GM21367 (cell line): ENCODE data around the gene NANOS2.
"Not testable (repeated sequence)": the region's sequence is repeated elsewhere in the genome, so short reads cannot be mapped to it uniquely, and the experiment has no call there.

Source experiments
- ATAC-seq: cut with Tn5 transposase; IDR thresholded peaks from one replicate; pipeline ENCODE4 v1.9.1; 2021; ENCODE audit not compliant: unreplicated experiment

The NANOS2 gene

DNA sequence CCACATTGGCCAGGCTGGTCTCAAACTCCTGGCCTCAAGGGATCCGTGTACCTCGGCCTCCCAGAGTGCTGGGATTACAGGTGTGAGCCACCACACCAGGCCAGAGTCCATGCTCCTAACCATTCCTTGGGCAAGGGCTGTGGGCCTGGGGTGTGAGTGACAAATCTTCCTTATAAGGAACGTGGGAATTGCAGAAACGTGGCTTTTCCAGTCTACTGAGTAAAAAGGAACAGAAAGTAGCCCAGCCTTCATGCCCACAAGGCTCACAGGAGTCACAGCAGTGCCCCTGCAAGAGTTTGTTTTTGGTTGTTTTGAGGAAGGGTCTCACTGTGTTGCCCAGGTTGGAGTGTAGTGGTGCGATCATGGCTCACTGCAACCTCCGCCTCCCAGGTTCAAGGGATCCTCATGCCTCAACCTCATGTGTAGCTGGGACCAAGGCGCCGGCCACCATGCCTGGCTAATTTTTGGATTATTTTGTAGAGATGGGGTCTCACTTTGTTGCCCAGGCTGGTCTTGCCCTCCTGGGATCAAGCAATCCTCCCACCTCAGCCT is 17.2 kb downstream of the NANOS2 start:
- ATAC-seq: no peak

DNA sequence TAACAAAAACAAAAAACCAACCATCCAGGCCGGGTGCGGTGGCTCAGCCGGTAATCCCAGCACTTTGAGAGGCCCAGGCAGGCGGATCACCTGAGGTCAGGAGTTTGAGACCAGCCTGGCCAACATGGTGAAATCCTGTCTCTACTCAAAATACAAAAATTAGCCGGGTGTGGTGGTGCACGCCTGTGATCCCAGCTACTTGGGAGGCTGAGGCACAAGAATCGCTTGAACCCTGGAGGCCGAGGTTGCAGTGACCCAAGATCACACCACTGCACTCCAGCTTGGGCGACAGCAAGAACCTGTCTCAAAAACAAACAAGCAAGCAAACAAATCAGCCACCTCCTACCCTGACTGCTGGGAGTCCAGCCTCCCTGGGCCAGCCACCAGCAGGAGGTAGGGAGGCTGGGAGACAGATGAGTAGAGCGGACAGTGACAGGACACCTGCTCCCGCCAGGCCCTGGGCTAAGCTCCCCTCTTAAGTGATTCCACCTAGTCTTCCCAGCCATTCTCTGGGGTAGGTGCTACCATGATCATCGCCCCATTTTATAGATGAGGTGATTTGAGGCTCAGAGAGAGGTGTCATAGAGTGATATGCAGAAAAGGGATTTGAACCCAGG is 18.5 kb downstream of the NANOS2 start:
- ATAC-seq: not testable (repeated sequence)

DNA sequence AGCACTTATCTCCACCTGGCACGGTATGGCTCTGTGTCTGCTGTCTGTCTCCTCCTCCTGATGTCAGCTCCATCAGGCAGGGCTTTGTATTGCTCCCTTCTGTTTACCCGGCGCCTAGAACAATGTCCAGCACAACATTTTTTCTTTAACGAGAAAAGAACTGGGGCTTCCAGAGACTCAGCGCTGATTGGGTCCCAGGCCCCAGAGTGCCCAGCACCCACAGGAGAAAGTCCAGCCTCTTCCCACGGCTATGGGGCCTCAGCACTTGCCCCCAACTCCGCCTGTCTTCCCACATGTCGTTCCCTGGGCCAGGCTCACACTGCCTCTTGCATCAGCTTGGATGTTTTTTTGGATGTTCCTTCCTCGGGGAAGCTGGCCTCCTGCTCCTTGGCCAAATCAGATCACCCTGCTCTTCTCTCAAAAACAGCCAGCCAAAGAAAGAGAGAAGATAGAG is 19.0 kb downstream of the NANOS2 start:
- no peak for ATAC-seq

DNA sequence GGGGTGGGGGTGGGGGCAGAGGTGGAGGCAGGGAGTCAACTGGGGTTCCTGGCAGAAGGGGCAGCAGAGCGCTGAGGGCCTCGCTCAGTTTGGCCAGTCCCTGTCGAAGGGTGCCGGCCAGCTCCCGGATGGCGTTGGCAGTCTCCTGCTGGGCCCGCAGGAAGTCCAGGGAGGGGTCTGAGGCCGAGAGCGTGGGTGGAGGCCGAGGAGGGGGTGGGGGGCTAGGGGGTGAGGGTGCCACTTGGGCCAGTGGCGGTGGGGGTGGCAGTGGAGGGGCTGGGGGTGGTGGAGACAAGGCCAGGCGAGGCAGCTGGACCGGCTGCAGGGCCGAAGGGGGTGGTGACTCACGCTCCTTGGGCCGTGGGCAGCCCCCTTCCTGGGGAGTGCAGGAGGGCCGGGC is 23.7 kb downstream of the NANOS2 start:
- ATAC-seq: no peak

DNA sequence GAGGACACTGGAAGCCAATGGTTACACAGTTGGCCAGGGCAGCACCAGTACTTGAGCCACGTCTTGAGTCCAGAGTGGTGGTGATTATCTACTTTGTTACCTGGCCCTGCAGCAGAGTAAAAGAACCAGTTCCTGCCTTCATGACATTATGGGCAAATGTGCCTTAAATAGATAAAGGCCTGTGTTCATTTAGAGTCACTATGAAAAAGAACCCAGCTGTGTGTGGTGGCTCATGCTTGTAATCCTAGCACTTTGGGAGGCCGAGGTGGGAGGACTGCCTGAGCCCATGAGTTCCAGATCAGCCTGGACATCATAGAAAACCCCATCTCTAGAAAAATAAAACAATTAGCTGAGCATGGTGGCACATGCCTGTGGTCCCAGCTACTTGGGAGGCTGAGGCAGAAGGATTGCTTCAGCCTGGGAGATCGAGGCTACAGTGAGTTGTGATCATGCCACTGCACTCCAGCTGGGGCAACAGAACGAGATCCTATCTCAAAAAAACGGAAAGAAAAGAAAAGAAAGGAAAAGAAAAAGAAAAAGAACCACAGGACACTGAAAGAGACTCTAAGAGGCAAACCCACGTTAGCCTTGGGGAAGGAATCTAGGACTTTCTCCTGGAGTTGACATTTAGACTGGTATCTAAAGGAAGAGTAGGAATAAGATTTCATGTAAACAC is 25.2 kb downstream of the NANOS2 start:
- ATAC-seq: no peak

DNA sequence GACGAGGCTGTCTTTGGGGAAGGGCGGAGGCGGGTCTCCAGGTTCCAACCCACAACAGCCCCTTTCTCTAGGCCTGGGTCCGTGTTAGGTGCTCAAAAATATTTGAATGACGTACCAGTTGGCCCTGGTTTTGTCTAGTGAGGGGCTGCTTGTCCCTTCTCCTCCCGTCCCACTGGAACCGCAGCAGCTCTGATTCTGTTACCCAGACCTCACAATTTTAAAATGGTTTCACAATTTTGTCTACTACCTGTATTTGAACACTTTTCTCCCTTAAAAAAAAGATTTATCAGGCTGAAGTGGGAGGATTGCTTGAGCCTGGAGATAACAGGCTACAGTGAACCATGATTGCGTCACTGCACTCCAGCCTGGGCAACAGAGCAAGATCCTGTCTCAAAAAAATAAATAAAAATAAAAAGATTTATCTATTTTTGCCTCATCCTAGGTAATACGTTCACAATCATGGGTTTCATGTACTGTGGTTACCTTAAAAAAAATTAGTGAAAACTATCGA is 27.3 kb downstream of the NANOS2 start:
- ATAC-seq: no peak

DNA sequence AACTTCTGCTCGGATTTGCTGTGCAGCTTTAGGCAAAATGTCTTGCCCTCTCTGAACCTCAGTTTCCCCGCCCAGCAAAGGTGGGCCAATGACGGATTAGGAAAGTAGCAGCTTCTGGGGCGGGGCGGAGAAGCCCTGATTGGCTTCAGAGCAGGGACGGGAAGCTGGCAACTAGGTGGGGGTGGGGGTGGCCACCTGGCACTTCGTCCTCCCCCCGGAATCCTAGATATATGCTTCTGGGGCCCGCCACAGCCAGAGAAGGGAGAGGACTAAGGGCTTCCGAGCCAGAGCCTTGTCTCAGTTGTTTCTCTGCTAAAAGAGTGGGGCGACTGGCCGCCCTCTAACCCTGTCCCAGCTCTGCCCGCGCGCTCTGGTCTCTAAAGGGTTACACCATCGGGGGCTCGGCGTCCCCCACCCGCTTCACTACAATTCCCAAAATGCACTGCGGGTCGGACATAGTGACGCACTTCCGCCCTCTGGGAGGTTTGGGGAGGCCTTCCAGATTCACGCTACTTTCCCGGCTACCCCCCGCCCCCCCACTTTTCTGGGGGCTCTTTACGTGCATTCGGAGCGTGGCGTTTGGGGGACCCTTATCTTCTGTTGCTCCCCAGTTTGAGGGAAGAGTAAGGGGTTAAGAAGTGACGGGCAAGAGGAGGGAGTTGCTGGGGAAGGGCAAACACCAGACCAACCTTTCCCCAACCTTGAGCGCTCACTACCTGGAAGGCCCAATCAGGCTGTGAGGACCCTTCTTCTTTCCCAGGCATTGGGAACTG is 28.0 kb downstream of the NANOS2 start:
- ATAC-seq: peak; percentile 35

DNA sequence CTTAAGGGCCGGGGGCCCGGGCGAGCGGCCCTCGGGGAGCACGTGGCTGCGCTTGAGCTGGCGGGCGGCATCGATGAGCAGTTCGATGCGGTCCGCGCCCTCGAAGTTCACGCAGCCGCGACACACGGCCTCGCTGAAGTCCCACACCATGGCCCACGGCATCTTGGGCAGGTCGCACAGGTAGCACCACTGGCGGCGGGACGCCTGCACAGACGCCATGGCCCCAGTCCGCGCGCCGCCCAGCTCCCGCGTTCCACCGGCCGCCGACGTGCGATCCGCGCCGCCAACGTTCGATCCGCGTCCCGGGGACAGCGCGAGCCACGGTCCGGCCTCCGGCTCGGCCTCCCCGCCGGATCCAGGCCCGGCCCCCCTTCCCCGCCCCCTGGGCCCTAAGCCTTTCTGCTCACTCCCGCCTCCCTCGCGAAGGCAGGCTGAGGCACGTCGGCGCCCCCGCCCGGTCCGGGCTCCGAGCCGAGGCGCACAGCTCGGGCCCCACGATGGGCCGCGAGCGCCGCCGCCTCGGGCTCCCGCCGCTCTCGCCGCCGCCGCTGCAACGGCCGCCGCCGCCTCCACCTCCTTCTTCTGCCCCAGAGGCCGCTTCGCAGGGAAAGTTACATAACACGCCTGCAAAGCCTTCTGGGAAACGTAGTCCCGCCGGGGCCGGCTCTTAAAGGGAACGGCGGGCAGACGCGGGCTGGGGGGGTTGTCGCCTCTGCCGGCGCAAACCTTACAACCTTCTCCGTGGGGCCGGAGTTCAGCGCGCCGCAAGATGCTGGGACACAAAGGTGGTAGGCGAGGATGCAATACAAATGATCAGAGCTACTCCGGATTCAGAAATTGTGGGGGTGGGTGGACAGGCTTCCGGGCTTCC is 28.8 kb downstream of the NANOS2 start, which contains the start of gene IRF2BP1:
Gene IRF2BP1 (minus strand): TSS at position 586 of the 871 bp plus-strand sequence. CDS start 367 bp downstream, at position 219.
- peak; percentile 46 for ATAC-seq

DNA sequence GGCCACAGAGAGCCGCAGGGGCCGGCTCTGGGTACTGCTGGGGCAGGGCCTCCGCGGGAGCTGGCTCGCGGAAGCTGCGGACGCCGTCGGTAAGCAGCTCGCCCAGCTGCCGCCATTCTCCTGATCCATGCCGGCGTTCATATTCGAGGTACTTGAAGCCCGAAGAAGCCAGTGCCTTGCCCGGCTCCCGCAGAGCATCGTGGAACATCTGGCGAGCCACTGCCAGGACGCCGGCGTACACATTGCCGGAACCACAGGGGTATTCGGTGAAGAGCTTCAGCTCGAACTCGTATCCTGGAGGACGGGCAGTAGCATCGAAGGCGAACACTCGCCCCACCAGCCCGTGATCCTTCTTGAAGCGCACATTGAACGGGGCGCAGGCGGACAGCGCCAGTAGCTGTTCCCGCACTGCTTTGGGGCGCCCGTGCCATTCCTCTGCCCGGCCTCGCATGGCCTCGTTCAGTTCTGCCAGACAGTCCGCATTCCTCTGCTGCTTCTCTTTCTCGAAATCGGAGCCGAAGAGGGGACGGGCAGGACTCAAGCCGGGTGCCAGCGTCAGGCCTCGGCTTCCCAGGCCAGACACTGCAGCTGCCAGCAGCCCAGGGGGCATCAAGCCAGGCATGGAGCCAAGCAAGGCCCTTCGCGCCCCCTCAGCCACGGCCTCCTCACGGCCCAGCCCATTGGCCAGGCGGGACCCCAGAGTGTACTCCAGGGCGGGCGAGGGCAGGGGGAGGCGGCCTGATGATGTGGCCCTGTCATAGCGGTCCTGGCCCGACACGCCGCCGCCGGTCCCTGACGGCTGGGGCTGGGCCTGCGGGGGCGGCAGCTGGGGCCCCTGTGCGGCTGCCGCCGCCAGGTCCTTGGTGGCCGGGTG is 29.7 kb downstream of the NANOS2 start:
- ATAC-seq: no peak

DNA sequence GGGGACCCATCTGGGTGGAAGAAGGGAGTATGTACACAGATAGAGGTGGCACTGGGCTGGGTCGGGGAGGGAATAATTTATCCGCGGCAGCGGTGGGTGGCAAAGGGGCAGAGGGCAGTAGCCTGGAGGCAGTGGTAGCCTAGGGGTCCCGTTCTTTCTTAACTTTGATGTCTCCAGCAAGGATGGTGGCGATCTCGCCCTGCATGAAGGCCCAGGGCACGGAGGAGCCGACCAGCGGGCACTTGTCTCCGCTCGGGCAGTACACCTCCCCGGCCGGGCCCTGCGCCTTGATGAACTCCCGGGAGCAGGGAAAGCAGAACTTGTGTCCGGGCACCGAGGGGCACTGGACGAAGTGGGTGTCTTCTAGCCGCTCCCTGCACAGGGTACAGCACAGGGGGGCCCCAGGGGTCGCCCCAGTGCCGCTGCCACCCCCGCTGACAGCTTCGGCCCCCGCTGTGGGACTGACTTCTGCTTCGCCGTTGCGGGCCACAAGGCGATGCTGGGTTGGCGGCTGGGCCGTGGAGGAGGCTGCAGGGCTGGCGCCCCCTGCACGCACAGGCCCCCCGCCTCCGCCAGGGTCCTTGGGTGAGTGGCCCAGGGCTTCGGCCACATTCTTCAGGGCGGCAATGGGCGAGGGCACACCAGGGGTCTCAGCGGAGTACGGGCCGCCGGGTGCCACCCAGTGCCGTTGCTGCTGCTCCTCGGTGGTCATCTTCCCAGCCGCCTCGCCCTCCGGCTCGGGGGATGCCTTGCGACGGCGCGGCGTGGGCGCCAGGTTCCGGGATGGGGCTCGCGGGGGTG is 30.5 kb downstream of the NANOS2 start:
- no peak for ATAC-seq

DNA sequence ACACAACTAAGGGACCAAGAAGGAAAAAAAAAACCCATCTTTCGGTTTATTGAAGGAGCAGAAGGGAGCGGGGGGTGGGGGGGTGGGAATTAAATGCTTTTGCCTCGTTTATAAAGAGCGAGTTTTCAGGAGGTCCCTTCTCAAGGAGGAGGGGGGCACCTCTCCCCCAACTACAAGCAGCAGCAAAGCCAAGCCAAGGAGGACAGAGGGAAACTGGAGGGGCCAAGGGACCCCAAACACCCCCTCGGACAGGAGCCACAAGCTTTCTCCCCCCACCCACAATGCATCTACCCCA is 31.0 kb downstream of the NANOS2 start:
- ATAC-seq: no peak

DNA sequence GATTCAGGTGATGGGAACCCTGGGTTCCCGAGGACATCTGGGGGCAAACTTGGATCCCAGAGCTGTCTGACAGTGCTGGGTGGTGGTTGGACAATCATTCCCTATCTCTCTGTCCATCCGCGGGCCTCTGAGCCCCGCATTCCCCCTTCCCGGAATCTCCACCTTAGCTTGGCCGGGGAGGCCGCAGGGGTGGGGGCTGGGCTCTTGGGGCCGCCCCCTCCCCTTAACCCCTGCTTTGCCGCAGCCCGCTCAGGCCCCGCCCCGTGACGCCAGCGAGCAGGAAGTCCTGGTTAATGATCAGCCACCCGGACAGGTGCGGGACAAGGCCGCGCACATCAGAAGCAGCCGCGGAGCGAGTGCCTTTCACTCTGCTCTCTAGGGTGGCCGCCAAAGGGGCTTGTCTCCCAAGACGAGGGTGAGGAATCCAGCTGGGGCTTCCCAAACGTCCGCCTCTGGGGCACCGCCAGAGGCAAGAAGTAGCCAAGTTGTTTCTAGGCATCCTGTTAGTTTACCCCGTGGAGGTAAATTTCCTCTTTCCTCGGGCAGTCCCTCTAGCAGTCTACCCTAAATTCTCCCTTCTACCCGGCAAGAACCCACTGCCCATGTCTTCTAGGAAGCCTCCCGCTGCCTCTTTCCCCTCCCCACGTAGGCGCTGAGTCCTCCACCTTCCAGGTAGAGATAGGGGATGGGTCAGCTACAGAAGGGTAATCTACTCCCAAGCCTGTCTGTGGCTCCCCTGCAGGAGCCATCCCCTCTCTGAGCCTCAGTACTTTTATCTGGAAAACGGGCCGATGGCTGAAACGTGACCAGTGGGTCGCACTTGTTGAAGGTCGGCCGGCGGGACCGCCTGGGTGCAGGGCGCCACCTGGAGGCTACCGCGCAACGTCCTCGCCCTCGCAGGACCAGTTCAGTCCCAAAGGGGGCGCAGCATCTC is 31.7 kb downstream of the NANOS2 start:
- no peak for ATAC-seq

DNA sequence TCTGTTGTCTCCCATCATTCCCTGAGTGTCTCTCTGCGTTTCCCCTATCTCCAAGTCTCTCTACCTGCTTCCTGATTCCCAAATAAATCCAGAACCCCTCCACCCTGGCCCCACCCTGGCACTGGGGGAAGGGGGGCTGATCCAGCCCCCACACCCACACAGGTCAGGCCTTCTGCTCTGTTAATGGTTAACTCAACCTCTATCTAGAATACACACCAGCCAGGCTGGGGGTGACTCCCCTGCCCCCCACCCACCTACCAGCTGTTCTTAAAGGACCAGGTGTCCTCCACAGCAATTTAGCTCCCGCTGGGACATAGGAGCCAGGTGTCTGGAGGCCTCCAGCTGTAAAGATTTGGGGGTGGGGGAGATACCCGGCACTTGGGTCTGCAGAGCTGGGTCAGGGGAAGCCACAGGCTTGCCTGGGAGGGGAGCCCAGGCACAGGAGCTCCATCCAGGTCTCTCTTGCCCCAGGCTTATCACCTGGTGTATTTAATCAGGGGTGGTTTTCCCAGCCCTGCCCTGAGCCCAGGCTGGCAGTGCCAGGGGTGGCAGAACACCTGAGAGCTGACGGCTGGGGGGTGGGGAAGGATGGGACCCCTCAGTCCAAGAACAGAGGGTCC is 32.6 kb downstream of the NANOS2 start:
- ATAC-seq: no peak

DNA sequence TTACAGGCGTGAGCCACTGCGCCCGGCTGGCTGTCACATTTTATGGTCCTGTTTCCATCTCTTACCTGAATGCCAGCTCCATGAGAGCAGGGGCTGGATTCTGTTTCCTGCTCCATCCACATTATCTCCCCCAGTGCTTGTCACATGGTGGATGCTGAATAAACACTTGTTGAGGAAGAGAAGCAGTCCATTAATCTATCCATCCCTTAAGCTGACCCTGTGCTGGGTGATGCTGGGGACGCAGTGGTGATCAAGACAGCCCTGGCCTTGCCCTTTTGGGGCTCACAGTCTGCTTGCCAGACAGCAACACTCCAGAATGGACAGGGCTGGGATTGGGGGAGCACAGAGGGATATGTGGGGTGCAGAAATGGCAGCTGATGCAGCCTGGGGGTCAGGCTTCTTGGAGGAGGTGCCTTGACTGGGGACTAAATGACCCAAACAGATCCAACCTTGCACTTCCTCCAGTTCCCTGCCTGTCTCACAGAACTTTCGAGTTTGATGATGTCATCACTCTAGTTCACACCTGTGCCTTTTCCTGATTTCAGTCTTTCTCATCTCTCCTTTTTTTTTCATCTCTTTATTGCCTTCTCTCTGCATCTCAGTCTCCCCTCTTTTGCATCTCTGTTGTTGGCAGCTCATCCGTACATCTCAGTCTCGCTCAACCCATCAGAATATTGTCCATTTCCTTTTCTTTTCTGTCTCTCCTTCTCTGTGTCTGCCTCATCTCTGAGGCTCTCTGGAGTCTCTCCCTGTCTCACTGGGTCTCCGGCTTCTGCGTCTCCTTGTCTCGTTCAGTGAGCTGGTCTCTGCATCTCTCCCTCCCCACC is 33.3 kb downstream of the NANOS2 start:
- no peak for ATAC-seq

DNA sequence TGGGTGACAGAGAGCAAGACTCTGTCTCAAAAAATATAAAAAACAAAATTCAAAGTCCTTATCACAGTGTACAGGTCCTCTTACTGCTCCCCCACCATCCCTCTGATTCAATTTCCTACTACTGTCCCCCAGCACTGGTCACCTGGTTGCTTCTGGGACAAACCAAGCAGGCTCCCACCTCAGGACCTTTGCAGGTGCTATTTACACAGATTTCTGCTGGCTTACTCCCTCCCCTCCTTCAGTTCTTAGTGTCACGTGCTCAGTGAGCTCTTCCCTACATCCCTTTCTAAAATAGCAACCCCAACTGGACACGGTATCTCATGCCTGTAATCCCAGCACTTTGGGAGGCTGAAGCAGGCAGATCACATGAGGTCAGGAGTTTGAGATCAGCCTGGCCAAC is 34.6 kb downstream of the NANOS2 start:
- ATAC-seq: no peak

DNA sequence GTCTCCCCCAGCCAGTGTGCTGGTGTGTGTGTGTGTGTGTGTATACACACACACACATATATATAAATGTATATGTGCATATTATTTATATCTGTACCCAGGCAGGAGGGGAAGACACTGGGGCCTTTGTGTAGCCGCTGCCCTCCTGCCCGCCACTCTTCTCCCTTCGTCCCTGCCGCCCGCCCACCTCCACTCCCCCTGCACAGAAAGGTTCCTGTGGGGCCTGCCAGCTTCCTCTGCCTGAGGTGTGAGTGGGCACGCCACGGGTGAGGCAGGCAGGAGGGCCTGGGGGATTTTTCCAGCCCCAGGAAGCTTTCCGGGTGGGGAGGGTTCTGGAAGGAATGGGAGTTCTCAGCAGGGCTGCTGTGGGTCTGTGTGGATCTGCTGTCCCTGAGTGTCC is 35.5 kb downstream of the NANOS2 start:
- ATAC-seq: no peak
